Adrenal gland (tissue), 5 donors: ENCODE data around the gene HYI.

Experiments
- POLR2A ChIP-seq, 2 donors: fragments of 450-650 bp; IDR thresholded peaks; one replicate each; pipeline ENCODE4 v1.6.1; 2017; ENCODE audit warnings: antibody characterized with exemption in 2 of 2, mild to moderate bottlenecking in 2 of 2, moderate library complexity in 1 of 2
- TF ChIP-seq, protein P1 (sequence below), 6 experiments: fragments of 450-650 bp in 4 of 6; fragments of 200-600 bp in 2 of 6; sonication (generic) in 1 of 6; IDR thresholded peaks; 1 replicate in 5 of 6; 2 replicates in 1 of 6; pipeline versions ENCODE4 v1.5.1 to v1.8.0; 2016 to 2021; ENCODE audit warnings: antibody characterized with exemption in 6 of 6, mild to moderate bottlenecking in 2 of 6, moderate library complexity in 1 of 6
- donor health status: DM: no; HTN: no; CAD: no.

DNA sequence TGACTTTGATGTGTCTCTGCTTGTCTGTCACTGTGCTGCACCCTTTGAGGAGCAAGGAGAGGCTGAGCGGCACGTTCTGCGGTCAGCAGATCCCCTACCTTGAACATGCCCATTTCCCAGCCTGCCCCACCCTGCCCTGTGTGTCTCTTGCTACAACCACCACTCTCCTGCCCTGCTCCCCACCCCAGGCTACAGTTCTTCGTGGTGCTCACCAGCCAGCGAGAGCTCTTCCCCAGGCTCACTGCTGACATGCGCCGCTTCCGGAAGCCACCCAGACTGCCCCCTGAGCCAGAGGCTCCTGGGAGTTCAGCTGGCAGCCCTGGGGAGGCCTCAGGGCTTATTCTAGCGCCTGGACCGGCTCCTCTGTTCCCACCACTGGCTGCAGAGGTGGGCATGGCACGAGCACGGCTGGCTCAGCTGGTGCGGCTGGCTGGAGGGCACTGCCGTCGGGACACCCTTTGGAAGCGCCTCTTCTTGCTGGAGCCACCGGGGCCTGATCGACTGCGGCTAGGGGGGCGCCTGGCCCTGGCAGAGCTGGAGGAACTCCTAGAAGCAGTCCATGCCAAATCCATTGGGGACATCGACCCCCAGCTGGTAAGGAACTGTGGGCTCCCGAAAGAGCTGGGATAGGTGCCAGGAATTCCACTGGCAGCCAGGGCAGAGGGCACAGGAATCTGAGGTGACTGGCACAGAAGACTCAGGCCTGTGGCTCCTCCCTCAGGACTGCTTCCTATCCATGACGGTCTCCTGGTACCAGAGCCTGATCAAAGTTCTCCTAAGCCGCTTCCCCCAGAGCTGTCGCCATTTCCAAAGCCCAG is 5.6 kb downstream of the HYI start:
- TF ChIP-seq POLR2A (IDR thresholded peaks at IDR 0.05), result no peak
- TF ChIP-seq, protein P1, sequence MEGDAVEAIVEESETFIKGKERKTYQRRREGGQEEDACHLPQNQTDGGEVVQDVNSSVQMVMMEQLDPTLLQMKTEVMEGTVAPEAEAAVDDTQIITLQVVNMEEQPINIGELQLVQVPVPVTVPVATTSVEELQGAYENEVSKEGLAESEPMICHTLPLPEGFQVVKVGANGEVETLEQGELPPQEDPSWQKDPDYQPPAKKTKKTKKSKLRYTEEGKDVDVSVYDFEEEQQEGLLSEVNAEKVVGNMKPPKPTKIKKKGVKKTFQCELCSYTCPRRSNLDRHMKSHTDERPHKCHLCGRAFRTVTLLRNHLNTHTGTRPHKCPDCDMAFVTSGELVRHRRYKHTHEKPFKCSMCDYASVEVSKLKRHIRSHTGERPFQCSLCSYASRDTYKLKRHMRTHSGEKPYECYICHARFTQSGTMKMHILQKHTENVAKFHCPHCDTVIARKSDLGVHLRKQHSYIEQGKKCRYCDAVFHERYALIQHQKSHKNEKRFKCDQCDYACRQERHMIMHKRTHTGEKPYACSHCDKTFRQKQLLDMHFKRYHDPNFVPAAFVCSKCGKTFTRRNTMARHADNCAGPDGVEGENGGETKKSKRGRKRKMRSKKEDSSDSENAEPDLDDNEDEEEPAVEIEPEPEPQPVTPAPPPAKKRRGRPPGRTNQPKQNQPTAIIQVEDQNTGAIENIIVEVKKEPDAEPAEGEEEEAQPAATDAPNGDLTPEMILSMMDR (IDR thresholded peaks at IDR 0.05), result no peak
